Loucy (cell line): ENCODE data around the gene APLP2.

Source experiments
- EZH2phosphoT487 ChIP-seq: fragments of 200-600 bp; IDR thresholded peaks from 2 replicates; pipeline ENCODE4 v1.6.1; 2018; ENCODE audit warnings: antibody characterized with exemption, mild to moderate bottlenecking, moderate library complexity, borderline replicate concordance
- TF ChIP-seq, protein P1 (sequence below): fragments of 200-600 bp; sonication (generic); conservative IDR thresholded peaks from 2 replicates; pipeline ENCODE4 v1.5.1; 2014; ENCODE audit warnings: mild to moderate bottlenecking, antibody characterized with exemption, low read length

DNA sequence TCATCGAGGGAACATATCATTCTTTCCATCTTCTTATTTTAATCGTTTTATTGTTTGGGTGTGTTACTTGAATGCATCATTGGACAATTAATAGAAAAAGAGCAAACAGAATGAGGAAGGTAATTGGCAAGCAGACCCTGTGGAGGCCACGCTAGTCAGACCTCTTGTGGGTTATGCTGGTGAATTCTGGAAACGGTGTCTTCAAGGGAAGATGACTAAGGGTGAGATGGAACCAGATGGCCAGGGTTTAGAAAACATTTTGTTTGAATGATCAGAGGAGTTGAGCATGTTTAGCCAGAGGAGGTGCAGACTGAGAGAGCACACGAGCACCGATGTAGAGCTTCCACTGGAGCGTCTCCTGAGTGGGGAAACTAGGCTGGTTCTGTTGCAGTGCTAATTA is 98.4 kb downstream of the APLP2 start:
- TF ChIP-seq, protein P1, sequence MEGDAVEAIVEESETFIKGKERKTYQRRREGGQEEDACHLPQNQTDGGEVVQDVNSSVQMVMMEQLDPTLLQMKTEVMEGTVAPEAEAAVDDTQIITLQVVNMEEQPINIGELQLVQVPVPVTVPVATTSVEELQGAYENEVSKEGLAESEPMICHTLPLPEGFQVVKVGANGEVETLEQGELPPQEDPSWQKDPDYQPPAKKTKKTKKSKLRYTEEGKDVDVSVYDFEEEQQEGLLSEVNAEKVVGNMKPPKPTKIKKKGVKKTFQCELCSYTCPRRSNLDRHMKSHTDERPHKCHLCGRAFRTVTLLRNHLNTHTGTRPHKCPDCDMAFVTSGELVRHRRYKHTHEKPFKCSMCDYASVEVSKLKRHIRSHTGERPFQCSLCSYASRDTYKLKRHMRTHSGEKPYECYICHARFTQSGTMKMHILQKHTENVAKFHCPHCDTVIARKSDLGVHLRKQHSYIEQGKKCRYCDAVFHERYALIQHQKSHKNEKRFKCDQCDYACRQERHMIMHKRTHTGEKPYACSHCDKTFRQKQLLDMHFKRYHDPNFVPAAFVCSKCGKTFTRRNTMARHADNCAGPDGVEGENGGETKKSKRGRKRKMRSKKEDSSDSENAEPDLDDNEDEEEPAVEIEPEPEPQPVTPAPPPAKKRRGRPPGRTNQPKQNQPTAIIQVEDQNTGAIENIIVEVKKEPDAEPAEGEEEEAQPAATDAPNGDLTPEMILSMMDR, result no peak
- TF ChIP-seq EZH2phosphoT487, result no peak
